HEK293T (cell line): ENCODE data around the gene LMNB1.

Source experiments
- CTBP1 ChIP-seq: fragments of 450-650 bp; IDR thresholded peaks from 2 replicates; pipeline ENCODE4 v1.6.1; 2016; ENCODE audit warnings: borderline replicate concordance
- FOXK2 ChIP-seq: fragments of 450-650 bp; IDR thresholded peaks from 2 replicates; pipeline ENCODE4 v1.6.1; 2016; ENCODE audit warnings: mild to moderate bottlenecking
- FOXM1 ChIP-seq: fragments of 450-650 bp; IDR thresholded peaks from 2 replicates; pipeline ENCODE4 v1.6.1; 2017; ENCODE audit warnings: mild to moderate bottlenecking, borderline replicate concordance
- HDGF ChIP-seq: fragments of 450-650 bp; IDR thresholded peaks from 2 replicates; pipeline ENCODE4 v1.6.1; 2017; ENCODE audit warnings: antibody characterized with exemption, borderline replicate concordance
- NFRKB ChIP-seq: fragments of 450-650 bp; IDR thresholded peaks from 2 replicates; pipeline ENCODE4 v1.6.1; 2016; ENCODE audit warnings: mild to moderate bottlenecking, moderate library complexity
- SP1 ChIP-seq: fragments of 450-650 bp; IDR thresholded peaks from 2 replicates; pipeline ENCODE4 v1.6.1; 2017
- TF ChIP-seq, protein P1 (sequence below): fragments of 450-650 bp; IDR thresholded peaks from 2 replicates; pipeline ENCODE4 v1.6.1; 2016

GRCh38 chr5:126863402-126863801 lies 86.5 kb downstream of the LMNB1 start:
- no peak for TF ChIP-seq HDGF
- TF ChIP-seq, protein P1, sequence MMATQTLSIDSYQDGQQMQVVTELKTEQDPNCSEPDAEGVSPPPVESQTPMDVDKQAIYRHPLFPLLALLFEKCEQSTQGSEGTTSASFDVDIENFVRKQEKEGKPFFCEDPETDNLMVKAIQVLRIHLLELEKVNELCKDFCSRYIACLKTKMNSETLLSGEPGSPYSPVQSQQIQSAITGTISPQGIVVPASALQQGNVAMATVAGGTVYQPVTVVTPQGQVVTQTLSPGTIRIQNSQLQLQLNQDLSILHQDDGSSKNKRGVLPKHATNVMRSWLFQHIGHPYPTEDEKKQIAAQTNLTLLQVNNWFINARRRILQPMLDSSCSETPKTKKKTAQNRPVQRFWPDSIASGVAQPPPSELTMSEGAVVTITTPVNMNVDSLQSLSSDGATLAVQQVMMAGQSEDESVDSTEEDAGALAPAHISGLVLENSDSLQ = no peak
- no peak for TF ChIP-seq FOXK2
- TF ChIP-seq FOXM1 = no peak
- no peak for TF ChIP-seq SP1
- TF ChIP-seq NFRKB = no peak
- TF ChIP-seq CTBP1 = no peak
